Endothelial cell of umbilical vein (primary cell): ENCODE data around the gene FMNL2. TPM values are rescaled to one million over a fixed set of nuclear protein-coding genes. Genes with fewer than 3 reads are reported as not detected.

ENCODE experiments used
- BruUV-seq: library from RNA; stranded (reverse); fragments of 400-500 nt; replicated peaks from 2 replicates; lab custom pipeline; 2021; lab: Mats Ljungman, UMichigan
- CTCF ChIA-PET: fragments of 300-600, 350-600 bp; sonication (Branson Sonifier 250); formaldehyde crosslinking; loops from one replicate; lab custom pipeline; 2021; ENCODE audit warnings: antibody characterized with exemption, inconsistent platforms; lab: Charles Lee
- POLR2A ChIA-PET: fragments of 300-600, 350-600 bp; sonication (Branson Sonifier 250); formaldehyde crosslinking; loops from one replicate; lab custom pipeline; 2021; ENCODE audit warnings: antibody characterized with exemption, inconsistent platforms; lab: Charles Lee
- DNase-seq: peaks from one replicate; pipeline ENCODE4 v3.0.0-alpha.2; 2011; ENCODE audit warnings: low read depth, low spot score
- FAIRE-seq: peaks from 2 replicates; lab custom pipeline; 2011; peaks lifted over from hg19 to GRCh38; lab: Jason Lieb, UNC
- H2AFZ ChIP-seq: 2 replicates; pipeline ENCODE4 v1.6.0; 2012; ENCODE audit warnings: low read depth, low read length, control low read depth, inconsistent platforms
- H3K27ac ChIP-seq: 2 replicates; pipeline ENCODE4 v1.5.1; 2011; ENCODE audit warnings: low read depth, mild to moderate bottlenecking, control low read depth, low read length, moderate library complexity; ENCODE audit not compliant: insufficient read depth
- H3K27me3 ChIP-seq, 2 experiments: 2 replicates each; pipeline versions ENCODE4 v1.6.0 to v1.6.1; 2011; ENCODE audit warnings: low read length in 2 of 2, mixed read lengths in 1 of 2; ENCODE audit not compliant: control insufficient read depth in 2 of 2, insufficient read depth in 2 of 2
- H3K36me3 ChIP-seq, 2 experiments: 2 replicates in 1 of 2; 3 replicates in 1 of 2; pipeline ENCODE4 v1.5.1; 2011; ENCODE audit warnings: low read length in 2 of 2, mild to moderate bottlenecking in 1 of 2, moderate library complexity in 1 of 2; ENCODE audit not compliant: control insufficient read depth in 2 of 2, insufficient read depth in 2 of 2; ENCODE audit errors: extremely low read depth in 1 of 2
- H3K4me1 ChIP-seq: 3 replicates; pipeline ENCODE4 v1.5.1; 2011; ENCODE audit warnings: mild to moderate bottlenecking, low read length; ENCODE audit not compliant: control insufficient read depth, insufficient read depth; ENCODE audit errors: extremely low read depth
- H3K4me2 ChIP-seq: 2 replicates; pipeline ENCODE4 v1.6.1; 2011; ENCODE audit warnings: low read length, control low read depth, mixed read lengths; ENCODE audit not compliant: insufficient read depth
- H3K4me3 ChIP-seq, 3 experiments: fragments of 200-600 bp in 1 of 3; sonication (generic), shearing (Covaris generic) in 1 of 3; replicated peaks in 1 of 3; 2 replicates each; pipeline ENCODE4 v1.5.1; 2011 to 2016; ENCODE audit warnings: control low read depth in 3 of 3, low read length in 3 of 3, mild to moderate bottlenecking in 2 of 3, inconsistent platforms in 1 of 3, low read depth in 1 of 3, moderate library complexity in 1 of 3; ENCODE audit not compliant: insufficient read depth in 1 of 3
- H3K79me2 ChIP-seq: 2 replicates; pipeline ENCODE4 v1.6.0; 2012; ENCODE audit warnings: low read length, inconsistent platforms; ENCODE audit not compliant: control insufficient read depth, insufficient read depth
- H3K9ac ChIP-seq: replicated peaks from 2 replicates; pipeline ENCODE3; 2011; ENCODE audit warnings: low read length, control low read depth; ENCODE audit not compliant: insufficient read depth; ENCODE audit errors: extremely low read depth
- H3K9me1 ChIP-seq: replicated peaks from 3 replicates; pipeline ENCODE4 v1.6.0; 2011; ENCODE audit warnings: mild to moderate bottlenecking, low read length; ENCODE audit not compliant: control insufficient read depth, insufficient read depth; ENCODE audit errors: extremely low read depth
- H3K9me3 ChIP-seq: replicated peaks from 2 replicates; pipeline ENCODE4 v1.5.1; 2012; ENCODE audit warnings: low read length, inconsistent platforms; ENCODE audit not compliant: control insufficient read depth, insufficient read depth
- H4K20me1 ChIP-seq: replicated peaks from 2 replicates; pipeline ENCODE3; 2011; ENCODE audit warnings: mild to moderate bottlenecking, low read length; ENCODE audit not compliant: control insufficient read depth, insufficient read depth; ENCODE audit errors: extremely low read depth
- EZH2 ChIP-seq: IDR thresholded peaks from 2 replicates; pipeline ENCODE4 v1.6.1; 2012; ENCODE audit warnings: borderline replicate concordance, low read depth, mild to moderate bottlenecking, moderate library complexity, low read length, inconsistent platforms; ENCODE audit not compliant: severe bottlenecking
- FOS ChIP-seq: IDR thresholded peaks from 2 replicates; pipeline ENCODE4 v1.6.1; 2011; ENCODE audit warnings: mild to moderate bottlenecking, low read length, moderate library complexity, borderline replicate concordance; ENCODE audit not compliant: insufficient read depth
- GATA2 ChIP-seq: IDR thresholded peaks from 2 replicates; pipeline ENCODE4 v1.7.0; 2011; ENCODE audit warnings: low read depth, mild to moderate bottlenecking, moderate library complexity, mixed read lengths, low read length; ENCODE audit not compliant: insufficient read length, insufficient read depth
- JUN ChIP-seq: IDR thresholded peaks from 2 replicates; pipeline ENCODE4 v1.6.1; 2011; ENCODE audit warnings: borderline replicate concordance, low read depth; ENCODE audit not compliant: insufficient read length, insufficient read depth
- MYC ChIP-seq: IDR thresholded peaks from one replicate; pipeline ENCODE4 v1.6.1; 2011; ENCODE audit warnings: mild to moderate bottlenecking, low read depth, low read length
- POLR2A ChIP-seq: IDR thresholded peaks from 2 replicates; pipeline ENCODE4 v1.6.1; 2012; ENCODE audit warnings: low read depth, mild to moderate bottlenecking, control low read depth, low read length
- POLR2AphosphoS5 ChIP-seq: IDR thresholded peaks from 2 replicates; pipeline ENCODE4 v1.6.1; 2012; ENCODE audit warnings: low read depth, mild to moderate bottlenecking, control low read depth, low read length, moderate library complexity; ENCODE audit not compliant: insufficient read depth
- dilution Hi-C: fragments of 300-500 bp; cut with MboI; formaldehyde crosslinking; loops from one replicate; pipeline ENCODE4 v1.15.0; 2019; ENCODE audit warnings: low sequenced_read_pairs; ENCODE audit not compliant: extremely low pct_ligation_motif_present
- intact Hi-C: fragments of 100-400 bp; cut with micrococcal nuclease; formaldehyde crosslinking; loops from one replicate; pipeline ENCODE4 v1.10.0; 2022
- polyA plus RNA-seq, 4 experiments: library from polyadenylated mRNA; depleted of rRNA in 3 of 4; stranded (reverse) in 3 of 4; unstranded in 1 of 4; fragments of >200 nt; gene quantifications; 2 replicates each; pipeline versions ENCODE4 v1.2.1 to v1.2.3, GENCODE V29; 2011 to 2012; ENCODE audit warnings: missing spikeins in 1 of 4
- total RNA-seq: library from RNA; stranded (reverse); gene quantifications from 2 replicates; pipeline ENCODE4 v1.2.3, GENCODE V29; 2021
- TF ChIP-seq, protein P1 (sequence below), 2 donors: IDR thresholded peaks; 1 replicate in 1 of 2; 2 replicates in 1 of 2; pipeline ENCODE4 v1.5.1; 2011; ENCODE audit warnings: low read length in 2 of 2, mild to moderate bottlenecking in 2 of 2, moderate library complexity in 2 of 2, control low read depth in 1 of 2, inconsistent platforms in 1 of 2, low read depth in 1 of 2; ENCODE audit not compliant: insufficient read depth in 1 of 2; ENCODE audit errors: extremely low read depth in 1 of 2
- TF ChIP-seq, protein P2 (sequence below): IDR thresholded peaks from 2 replicates; pipeline ENCODE4 v1.6.1; 2011; ENCODE audit not compliant: insufficient read depth, insufficient read length

Gene FMNL2
- total and polyA plus RNA-seq, 2 donors (not counting 3 experiments of a cell fraction or from before 2014, with no cell fraction given) = 8.3 to 28.0 TPM

DNA sequence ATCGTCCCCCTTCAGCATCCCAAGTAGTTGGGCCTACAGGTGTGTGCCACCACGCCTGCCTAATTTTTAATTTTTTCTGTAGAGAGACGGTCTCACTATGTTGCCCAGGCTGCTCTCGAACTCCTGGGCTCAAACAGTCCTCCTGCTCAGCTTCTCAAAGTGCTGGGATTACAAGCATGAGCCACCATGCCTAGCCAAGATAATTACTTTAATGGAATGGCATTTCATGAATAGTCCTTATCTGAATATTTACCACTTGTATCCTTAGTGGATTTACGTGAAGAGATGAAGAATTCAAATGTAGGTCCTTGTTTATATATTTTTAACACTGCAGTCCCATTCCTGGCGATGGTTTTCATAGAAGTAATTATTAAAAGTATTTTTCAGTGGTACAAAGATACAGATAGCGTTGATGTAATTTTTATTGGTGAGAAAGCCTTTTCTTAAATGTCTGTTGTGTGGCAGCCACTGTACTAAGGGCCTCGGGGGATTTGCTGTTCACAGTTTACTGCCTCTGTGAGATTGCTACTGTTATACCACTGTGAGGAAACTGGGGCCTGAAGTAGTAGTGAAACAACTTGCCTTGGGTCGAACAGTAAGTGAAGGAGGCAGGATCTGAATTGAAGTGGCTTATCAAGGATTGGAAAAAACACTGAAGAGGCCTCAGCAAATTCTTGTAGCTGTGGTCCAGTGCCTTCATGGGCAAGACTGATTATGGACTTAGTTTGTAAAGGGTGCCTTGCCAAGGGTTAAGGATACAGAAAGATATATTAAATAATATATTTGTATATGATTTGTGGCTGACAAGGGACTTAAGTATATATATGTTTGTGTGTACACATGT, 231.1 kb downstream of the FMNL2 start:
- H3K4me2 ChIP-seq = no peak overlapping the region
- DNase-seq (no peak), FAIRE-seq (no peak)
- H3K4me1 ChIP-seq = no peaks in the 10 kb centered on the region
- BruUV-seq = no TSS peak
- ChIA-PET POLR2A (no interaction called here), CTCF (no interaction called here)
- no peak overlapping the region for H3K27ac ChIP-seq
- no peaks in the 10 kb centered on the region for H3K9me1 ChIP-seq
- TF ChIP-seq, protein P1, sequence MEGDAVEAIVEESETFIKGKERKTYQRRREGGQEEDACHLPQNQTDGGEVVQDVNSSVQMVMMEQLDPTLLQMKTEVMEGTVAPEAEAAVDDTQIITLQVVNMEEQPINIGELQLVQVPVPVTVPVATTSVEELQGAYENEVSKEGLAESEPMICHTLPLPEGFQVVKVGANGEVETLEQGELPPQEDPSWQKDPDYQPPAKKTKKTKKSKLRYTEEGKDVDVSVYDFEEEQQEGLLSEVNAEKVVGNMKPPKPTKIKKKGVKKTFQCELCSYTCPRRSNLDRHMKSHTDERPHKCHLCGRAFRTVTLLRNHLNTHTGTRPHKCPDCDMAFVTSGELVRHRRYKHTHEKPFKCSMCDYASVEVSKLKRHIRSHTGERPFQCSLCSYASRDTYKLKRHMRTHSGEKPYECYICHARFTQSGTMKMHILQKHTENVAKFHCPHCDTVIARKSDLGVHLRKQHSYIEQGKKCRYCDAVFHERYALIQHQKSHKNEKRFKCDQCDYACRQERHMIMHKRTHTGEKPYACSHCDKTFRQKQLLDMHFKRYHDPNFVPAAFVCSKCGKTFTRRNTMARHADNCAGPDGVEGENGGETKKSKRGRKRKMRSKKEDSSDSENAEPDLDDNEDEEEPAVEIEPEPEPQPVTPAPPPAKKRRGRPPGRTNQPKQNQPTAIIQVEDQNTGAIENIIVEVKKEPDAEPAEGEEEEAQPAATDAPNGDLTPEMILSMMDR (IDR thresholded peaks at IDR 0.05; ENCODE audit: extremely low read depth in 1 of 2, insufficient read depth in 1 of 2, low read depth in 1 of 2, low read length in 2 of 2) = no peak
- TF ChIP-seq FOS (no peak), JUN (no peak), EZH2 (no peak), GATA2 (no peak), POLR2A (no peak), POLR2AphosphoS5 (no peak), MYC (no peak)
- TF ChIP-seq, protein P2, sequence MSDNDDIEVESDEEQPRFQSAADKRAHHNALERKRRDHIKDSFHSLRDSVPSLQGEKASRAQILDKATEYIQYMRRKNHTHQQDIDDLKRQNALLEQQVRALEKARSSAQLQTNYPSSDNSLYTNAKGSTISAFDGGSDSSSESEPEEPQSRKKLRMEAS = no peak
- no peaks in the 10 kb centered on the region for H3K9me3 ChIP-seq
- no peaks in the 10 kb centered on the region for H3K27me3 ChIP-seq
- intact Hi-C loops = no loop called here
- no peak overlapping the region for H3K4me3 ChIP-seq
- dilution Hi-C loops = no loop called here
- no peak overlapping the region for H3K9ac ChIP-seq
- H3K36me3 ChIP-seq = no peaks in the 10 kb centered on the region
- H3K79me2 ChIP-seq = no peaks in the 10 kb centered on the region
- no peaks in the 10 kb centered on the region for H4K20me1 ChIP-seq
- H2AFZ ChIP-seq = no peak overlapping the region
